ENCODE measurements around the gene KATNAL2.

DNA sequence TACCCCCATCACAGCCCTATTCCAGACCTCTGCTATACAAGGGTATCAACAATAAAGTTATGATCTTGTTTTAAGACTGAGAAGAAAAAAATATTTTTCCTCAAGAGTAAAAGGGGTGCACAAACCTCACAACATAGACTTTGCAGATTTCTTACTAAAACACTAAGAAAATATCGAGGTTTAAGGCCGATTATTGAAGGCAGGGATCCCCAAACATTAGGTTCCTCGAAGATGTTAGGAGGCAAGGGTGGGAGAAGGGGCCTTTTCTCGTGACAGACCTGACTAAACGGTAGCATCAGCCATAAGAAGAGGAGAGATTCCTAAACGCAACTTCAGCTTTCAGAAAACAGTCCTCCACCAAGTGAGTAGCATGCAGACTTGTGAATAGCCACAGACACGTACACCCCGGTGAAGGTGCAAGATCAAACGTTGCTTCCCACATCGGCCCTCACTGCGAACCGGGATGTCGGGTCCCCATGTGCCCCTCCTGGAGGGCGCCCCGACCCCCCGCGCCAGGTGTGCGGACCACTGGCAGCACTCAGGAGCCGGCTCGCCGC, 773 bp upstream of the KATNAL2 start:
- TF ChIP-seq ELF4 (IDR thresholded peaks at IDR 0.05) (no peak), L3MBTL2 (conservative IDR thresholded peaks at IDR 0.05) (0 out of 2 replicates have a peak, but pooled peaks have one; percentile 16), FOXK2 (IDR thresholded peaks at IDR 0.05) (no peak), FOXM1 (IDR thresholded peaks at IDR 0.05; ENCODE audit: borderline replicate concordance) (no peak), ZNF384 (IDR thresholded peaks at IDR 0.05) (no peak), TARDBP (IDR thresholded peaks at IDR 0.05) (no peak), CTBP1 (IDR thresholded peaks at IDR 0.05; ENCODE audit: borderline replicate concordance) (no peak), SP1 (IDR thresholded peaks at IDR 0.05) (no peak), SUZ12 (IDR thresholded peaks at IDR 0.05) (no peak), ARNT (IDR thresholded peaks at IDR 0.05) (no peak)
- TF ChIP-seq, protein P1, sequence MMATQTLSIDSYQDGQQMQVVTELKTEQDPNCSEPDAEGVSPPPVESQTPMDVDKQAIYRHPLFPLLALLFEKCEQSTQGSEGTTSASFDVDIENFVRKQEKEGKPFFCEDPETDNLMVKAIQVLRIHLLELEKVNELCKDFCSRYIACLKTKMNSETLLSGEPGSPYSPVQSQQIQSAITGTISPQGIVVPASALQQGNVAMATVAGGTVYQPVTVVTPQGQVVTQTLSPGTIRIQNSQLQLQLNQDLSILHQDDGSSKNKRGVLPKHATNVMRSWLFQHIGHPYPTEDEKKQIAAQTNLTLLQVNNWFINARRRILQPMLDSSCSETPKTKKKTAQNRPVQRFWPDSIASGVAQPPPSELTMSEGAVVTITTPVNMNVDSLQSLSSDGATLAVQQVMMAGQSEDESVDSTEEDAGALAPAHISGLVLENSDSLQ (IDR thresholded peaks at IDR 0.05): no peak
